Activated T-helper 2 cell treated with anti-CD3 and anti-CD28 coated beads, Interferon-gamma antibody, Interleukin-2, Interleukin-4, amounts not matched to agents 10 μg/mL and 5 μg/mL and 100 μg/mL, durations not matched to agents 14 hours and 24 hours and 36 hours (primary cell): ENCODE data around the gene APOLD1. TPM values are rescaled to one million over a fixed set of nuclear protein-coding genes. Genes with fewer than 3 reads are reported as not detected.
"Not testable (repeated sequence)": the region's sequence is repeated elsewhere in the genome, so short reads cannot be mapped to it uniquely, and the experiment has no call there.

Experiments used
- DNase-seq: peaks from one replicate; pipeline ENCODE4 v3.0.0; 2021; ENCODE audit warnings: low spot score
- H3K27ac Mint-ChIP-seq: one replicate; pipeline ENCODE4 v1.8.0; 2021; ENCODE audit warnings: mixed read lengths
- H3K27me3 Mint-ChIP-seq: one replicate; pipeline ENCODE4 v1.8.0; 2021; ENCODE audit warnings: low read depth, mixed read lengths
- H3K36me3 Mint-ChIP-seq: one replicate; pipeline ENCODE4 v1.8.0; 2021; ENCODE audit warnings: low read depth, mixed read lengths
- H3K4me1 Mint-ChIP-seq: one replicate; pipeline ENCODE4 v1.8.0; 2021; ENCODE audit warnings: low read depth, mixed read lengths
- H3K4me3 Mint-ChIP-seq: one replicate; pipeline ENCODE4 v1.8.0; 2021; ENCODE audit warnings: low read depth, mild to moderate bottlenecking, moderate library complexity, mixed read lengths
- H3K9me3 Mint-ChIP-seq: one replicate; pipeline ENCODE4 v1.8.0; 2021; ENCODE audit warnings: mixed read lengths
- intact Hi-C: fragments of 100-400 bp; cut with micrococcal nuclease; formaldehyde crosslinking; loops from one replicate; pipeline ENCODE4 v1.15.1; 2023
- total RNA-seq: library from RNA; stranded (reverse); gene quantifications from 2 replicates; pipeline ENCODE4 v1.2.3, GENCODE V29; 2022

APOLD1 gene
- total RNA-seq, 1 donor from 2014 or later, result 5.3 TPM

DNA sequence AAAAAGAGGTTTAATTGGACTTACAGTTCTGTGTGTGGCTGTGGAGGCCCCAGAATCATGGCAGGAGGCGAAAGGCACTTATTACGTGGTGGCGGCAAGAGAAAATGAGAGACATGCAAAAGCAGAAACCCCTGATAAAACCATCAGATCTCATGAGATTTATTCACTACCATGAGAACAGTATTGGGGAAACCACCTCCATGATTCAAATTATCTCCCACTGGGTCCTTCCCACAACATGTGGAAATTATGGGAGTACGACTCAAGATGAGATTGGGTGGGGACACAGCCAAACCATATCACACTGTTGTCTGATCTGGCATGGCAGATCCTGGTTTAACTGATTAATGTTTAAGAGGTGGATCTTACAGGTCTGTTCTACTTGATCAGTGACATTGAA is 33.2 kb downstream of the APOLD1 start:
- H3K27me3 Mint-ChIP-seq, result no peaks in the 10 kb centered on the region
- intact Hi-C loops, result no loop called here
- H3K36me3 Mint-ChIP-seq, result peaks cover 87% of the 10 kb centered on the region
- H3K9me3 Mint-ChIP-seq, result no peaks in the 10 kb centered on the region
- DNase-seq, result no peak
- peaks cover 40% of the 10 kb centered on the region for H3K4me1 Mint-ChIP-seq
- no peak overlapping the region for H3K4me3 Mint-ChIP-seq
- H3K27ac Mint-ChIP-seq, result no peak overlapping the region

DNA sequence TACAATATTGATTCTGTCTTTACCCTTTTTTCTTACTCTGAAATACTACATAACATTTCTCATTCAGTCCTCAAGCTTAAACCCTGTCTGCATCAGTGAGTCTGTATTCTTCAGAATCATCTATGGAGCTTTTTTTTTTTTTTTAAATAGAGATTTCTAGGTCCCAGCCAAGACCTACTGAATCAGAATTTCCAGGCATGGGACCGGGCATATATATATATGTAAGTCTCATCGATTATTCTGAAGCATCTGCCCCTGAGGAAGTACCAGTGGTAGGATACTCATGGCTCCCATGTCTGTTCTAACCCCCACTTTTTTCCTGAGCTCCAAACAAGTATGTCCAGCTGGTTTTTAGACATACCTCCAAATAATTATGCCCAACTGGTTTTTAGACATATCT is 33.8 kb downstream of the APOLD1 start:
- Mint-ChIP-seq H3K27ac (no peak overlapping the region), H3K4me3 (no peak overlapping the region)
- intact Hi-C loops, result no loop called here

DNA sequence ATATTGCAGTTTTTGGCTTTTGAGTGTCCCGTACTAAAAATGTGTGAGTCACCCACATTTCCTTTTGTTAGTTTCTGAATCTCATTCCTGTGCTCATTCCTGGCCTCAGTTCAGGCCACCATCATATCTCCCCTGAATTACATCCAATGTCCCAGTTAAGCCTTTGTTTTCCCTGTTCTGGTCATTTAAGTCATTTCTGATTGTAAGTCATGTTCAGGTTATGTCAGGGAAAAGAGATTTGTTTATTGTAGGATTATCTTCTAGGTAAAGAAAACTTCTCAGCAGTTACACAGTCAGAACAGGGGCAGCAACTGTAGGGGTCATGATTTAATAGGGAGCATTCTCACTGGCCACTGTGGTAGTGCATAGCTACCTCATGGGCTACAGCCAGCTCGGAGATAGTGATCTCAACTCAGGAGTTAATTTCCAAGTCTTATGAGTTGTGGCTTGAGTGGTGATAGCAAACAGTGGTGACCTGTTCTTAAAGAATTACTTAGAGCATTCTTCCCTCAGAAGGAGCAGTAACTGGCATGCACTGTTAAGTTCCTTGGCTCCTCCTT is 34.4 kb downstream of the APOLD1 start:
- H3K4me3 Mint-ChIP-seq, result no peak overlapping the region
- intact Hi-C loops, result no loop called here
- H3K36me3 Mint-ChIP-seq, result peaks cover 86% of the 10 kb centered on the region

More for the DNA sequence above, 33.8 kb downstream of the APOLD1 start:
- no peak for DNase-seq
- peaks cover 86% of the 10 kb centered on the region for H3K36me3 Mint-ChIP-seq
- peaks cover 36% of the 10 kb centered on the region for H3K4me1 Mint-ChIP-seq
- no peaks in the 10 kb centered on the region for H3K27me3 Mint-ChIP-seq
- H3K9me3 Mint-ChIP-seq, result no peaks in the 10 kb centered on the region

DNA sequence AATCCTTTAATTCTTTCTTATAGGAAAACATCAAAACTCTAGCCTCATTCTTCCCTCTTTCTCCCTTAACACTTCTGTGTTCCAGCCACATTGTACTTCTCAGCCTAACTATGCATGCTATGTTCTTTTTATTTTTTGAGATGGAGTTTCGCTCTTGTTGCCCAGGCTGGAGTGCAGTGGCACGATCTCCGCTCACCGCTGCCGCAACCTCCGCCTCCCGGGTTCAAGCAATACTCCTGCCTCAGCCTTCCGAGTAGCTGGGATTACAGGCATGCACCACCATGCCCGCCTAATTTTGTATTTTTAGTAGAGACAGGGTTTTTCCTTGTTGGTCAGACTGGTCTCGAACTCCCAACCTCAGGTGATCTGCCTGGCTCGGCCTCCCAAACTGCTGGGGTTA is 34.9 kb downstream of the APOLD1 start:
- H3K4me3 Mint-ChIP-seq, H3K9me3 Mint-ChIP-seq, H3K27me3 Mint-ChIP-seq, H3K27ac Mint-ChIP-seq, intact Hi-C loops, DNase-seq: not testable (repeated sequence)
- Mint-ChIP-seq H3K36me3 (peaks cover 89% of the 10 kb centered on the region), H3K4me1 (peaks cover 29% of the 10 kb centered on the region)

More for the DNA sequence above, 34.4 kb downstream of the APOLD1 start:
- no peak for DNase-seq
- Mint-ChIP-seq H3K27ac (no peak overlapping the region), H3K4me1 (peaks cover 31% of the 10 kb centered on the region), H3K27me3 (no peaks in the 10 kb centered on the region), H3K9me3 (no peaks in the 10 kb centered on the region)

DNA sequence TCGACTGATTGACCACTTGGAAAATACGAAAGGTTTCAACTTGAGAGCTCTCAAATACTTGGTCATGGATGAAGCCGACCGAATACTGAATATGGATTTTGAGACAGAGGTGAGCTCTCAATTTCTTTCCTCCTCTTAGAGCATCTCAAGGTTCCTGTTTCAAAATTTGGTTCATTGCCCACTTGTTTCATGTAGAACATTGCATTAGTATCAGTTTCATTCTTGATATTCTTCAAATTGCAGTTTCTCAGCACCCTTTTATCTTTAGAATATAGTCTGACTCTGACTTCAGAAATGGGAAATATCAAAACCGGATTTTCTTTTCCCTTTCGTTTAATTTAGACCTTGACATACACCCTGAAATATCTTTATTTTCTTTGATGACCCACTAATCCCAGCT is 36.5 kb downstream of the APOLD1 start:
- Mint-ChIP-seq H3K9me3 (no peaks in the 10 kb centered on the region), H3K36me3 (peaks cover 88% of the 10 kb centered on the region), H3K27ac (no peak overlapping the region), H3K4me1 (peaks cover 15% of the 10 kb centered on the region), H3K27me3 (no peaks in the 10 kb centered on the region), H3K4me3 (no peak overlapping the region)
- no peak for DNase-seq
- intact Hi-C loops, result no loop called here

DNA sequence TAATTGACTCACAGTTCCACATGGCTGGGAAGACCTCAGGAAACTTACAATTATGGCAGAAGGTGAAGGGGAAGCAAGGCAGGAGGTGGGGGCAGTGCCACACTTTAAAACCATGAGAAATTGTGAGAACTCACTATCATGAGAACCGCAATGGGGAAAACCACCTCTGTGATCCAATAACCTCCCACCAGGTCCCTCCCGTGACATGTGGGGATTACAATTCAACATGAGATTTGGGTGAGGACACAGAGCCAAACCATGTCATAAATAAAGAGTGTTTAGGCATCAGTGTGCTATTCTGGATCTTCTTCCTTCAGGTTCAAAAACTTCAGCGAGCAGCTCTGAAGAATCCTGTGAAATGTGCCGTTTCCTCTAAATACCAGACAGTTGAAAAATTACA is 37.4 kb downstream of the APOLD1 start:
- no peaks in the 10 kb centered on the region for H3K9me3 Mint-ChIP-seq
- intact Hi-C loops, result no loop called here
- DNase-seq, result no peak
- H3K4me3 Mint-ChIP-seq, result no peak overlapping the region
- H3K27ac Mint-ChIP-seq, result no peak overlapping the region
- H3K36me3 Mint-ChIP-seq, result peaks cover 87% of the 10 kb centered on the region
- H3K27me3 Mint-ChIP-seq, result no peaks in the 10 kb centered on the region
- H3K4me1 Mint-ChIP-seq, result peaks cover 13% of the 10 kb centered on the region

DNA sequence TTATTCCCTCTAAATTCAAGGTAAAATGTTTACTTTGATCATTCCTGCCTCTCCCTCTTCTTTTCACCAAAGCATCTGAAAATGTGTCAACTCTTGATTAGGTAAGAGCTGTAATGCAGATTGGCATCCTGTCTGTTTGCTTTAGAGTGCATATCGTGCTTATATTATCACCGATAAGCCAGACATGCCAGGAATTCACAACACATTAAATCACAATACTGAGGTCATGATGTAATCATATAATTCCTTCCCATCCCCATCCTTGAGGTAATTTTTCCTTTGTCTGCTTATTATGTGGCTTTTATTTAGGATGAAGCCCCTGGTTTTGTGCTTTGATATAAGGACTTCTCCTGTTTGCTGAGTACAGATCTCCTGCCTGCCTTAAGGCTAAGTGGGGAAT is 37.8 kb downstream of the APOLD1 start:
- no peak for DNase-seq
- H3K27ac Mint-ChIP-seq, result no peak overlapping the region
- no peaks in the 10 kb centered on the region for H3K27me3 Mint-ChIP-seq
- peaks cover 86% of the 10 kb centered on the region for H3K36me3 Mint-ChIP-seq
- H3K4me3 Mint-ChIP-seq, result no peak overlapping the region
- H3K9me3 Mint-ChIP-seq, result no peaks in the 10 kb centered on the region
- H3K4me1 Mint-ChIP-seq, result peaks cover 13% of the 10 kb centered on the region
- intact Hi-C loops, result no loop called here

DNA sequence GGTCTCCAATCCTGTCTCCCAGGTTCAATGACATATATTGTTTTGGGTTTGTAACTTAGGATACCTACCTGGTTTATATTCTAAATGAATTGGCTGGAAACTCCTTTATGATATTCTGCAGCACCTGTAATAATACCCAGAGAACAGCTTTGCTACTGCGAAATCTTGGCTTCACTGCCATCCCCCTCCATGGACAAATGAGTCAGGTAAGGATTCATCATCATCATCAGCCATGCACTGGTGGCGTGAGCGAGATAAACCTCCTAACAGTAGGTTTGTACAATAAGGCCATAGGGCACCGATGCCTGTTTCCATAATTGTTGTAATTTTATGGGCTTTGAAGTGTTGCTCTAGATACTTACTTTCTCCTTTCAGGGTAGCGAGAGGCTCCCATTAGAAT is 38.4 kb downstream of the APOLD1 start:
- DNase-seq, result no peak
- no peak overlapping the region for H3K27ac Mint-ChIP-seq
- H3K4me1 Mint-ChIP-seq, result peaks cover 10% of the 10 kb centered on the region
- intact Hi-C loops, result no loop called here
- H3K9me3 Mint-ChIP-seq, result no peaks in the 10 kb centered on the region
- H3K4me3 Mint-ChIP-seq, result no peak overlapping the region
- H3K27me3 Mint-ChIP-seq, result no peaks in the 10 kb centered on the region
- H3K36me3 Mint-ChIP-seq, result peaks cover 88% of the 10 kb centered on the region

DNA sequence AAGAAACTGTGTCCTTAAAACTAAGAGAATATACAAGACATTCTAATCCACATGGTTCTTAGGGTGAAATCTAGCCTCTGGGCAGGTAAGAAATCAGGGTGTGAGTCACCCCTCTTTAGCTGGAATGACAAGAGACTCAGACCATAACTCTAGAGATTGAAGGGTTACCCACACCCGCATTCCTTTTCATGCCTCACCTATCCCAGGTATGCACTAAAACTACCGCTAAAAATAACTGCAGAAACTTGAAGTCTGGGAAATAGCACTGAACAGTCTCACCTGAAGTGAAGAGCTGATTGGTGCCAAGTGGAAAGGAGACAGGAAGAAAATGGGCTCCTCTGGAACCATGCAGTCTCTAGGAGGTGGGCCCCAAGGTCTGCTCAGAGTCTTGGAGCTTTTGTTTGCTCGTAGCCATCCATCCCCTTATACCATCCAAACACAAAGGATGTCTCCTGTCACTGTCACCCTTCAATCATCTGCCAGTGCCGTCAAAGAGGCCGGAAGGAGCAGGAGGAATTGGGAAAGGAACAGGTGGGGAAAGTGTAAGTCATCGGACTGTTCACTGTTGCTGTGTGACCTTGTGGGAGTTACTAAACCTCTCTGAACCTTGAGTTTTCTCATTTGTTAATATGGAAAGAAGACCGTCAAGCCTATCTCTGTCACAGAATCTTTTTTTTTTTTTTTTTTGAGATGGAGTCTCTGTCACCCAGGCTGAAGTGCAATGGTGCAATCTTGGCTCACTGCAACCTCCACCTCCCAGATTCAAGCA is 50.1 kb downstream of the APOLD1 start:
- intact Hi-C loops, result loop anchor here (2.0 to 10.0 kb wide), 3 partner anchors 47 to 359 kb away; partner anchors contain the start of gene EMP1
- peaks cover 55% of the 10 kb centered on the region for H3K36me3 Mint-ChIP-seq
- DNase-seq, result no peak
- peaks cover 17% of the 10 kb centered on the region for H3K4me1 Mint-ChIP-seq
- H3K4me3 Mint-ChIP-seq, result no peak overlapping the region
- no peaks in the 10 kb centered on the region for H3K9me3 Mint-ChIP-seq
- H3K27me3 Mint-ChIP-seq, result no peaks in the 10 kb centered on the region
- H3K27ac Mint-ChIP-seq, result no peak overlapping the region

DNA sequence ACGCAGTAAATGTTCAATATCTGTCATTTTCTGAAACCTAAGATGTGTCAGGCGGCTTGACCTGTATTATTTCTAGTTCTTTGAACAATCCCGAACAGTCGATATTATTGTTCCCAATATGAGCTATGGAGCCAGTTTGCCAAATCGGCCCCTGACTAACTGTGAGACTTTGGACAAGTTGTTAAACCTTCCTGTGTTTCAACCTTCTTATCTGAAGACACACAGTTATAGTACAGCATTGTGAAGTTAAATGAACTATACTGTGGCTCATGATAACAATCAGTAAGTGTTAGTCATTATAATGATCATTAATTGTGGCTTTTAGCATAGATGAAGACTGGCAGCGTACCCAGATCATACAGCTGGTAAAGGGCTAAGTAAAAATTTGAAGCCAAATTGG is 51.1 kb downstream of the APOLD1 start:
- intact Hi-C loops, result loop anchor here (2.0 to 10.0 kb wide), 3 partner anchors 48 to 358 kb away; partner anchors contain the start of gene EMP1
- H3K36me3 Mint-ChIP-seq, result peaks cover 47% of the 10 kb centered on the region
- peaks cover 17% of the 10 kb centered on the region for H3K4me1 Mint-ChIP-seq
- H3K9me3 Mint-ChIP-seq, result no peaks in the 10 kb centered on the region
- no peak overlapping the region for H3K27ac Mint-ChIP-seq
- no peaks in the 10 kb centered on the region for H3K27me3 Mint-ChIP-seq
- DNase-seq, result no peak
- no peak overlapping the region for H3K4me3 Mint-ChIP-seq

DNA sequence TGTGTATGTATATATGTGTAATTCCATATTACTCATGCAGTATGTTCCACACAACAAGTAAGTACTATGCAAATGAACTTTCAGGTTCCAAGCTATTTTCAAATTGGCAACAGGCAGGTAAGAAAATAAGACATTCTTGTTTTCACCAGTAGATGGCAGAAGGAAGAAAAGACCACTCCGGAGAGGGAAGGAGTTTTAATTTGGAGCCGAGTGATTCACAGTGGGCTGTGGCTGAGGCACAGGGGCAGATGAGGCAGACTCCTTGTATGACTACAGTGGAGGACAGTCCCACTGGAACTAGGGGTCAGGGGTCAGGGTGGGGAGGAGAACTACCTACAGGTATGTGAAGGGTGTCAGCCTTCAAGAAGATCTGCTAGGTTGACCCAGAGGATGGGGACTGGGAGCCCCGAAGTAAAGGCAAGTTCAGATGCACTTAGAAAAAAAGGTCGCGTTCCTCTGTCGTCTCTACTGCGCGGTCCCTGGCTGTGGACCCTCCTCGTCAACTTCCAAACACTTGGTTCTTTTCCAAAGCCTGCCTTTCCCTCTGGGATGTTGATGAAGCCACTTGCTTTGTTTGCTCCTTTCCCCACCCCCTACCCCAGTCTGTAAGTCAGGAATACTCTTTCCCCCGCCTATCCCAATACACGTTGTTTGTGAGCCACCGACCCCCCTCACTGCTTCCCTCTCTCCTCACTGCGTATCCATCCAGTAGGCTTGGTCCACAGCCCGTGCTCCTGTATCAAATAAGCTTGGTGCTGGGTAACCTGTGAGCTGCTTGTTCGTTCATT is 51.8 kb downstream of the APOLD1 start:
- H3K27ac Mint-ChIP-seq, result peak overlapping the region; percentile 60
- H3K9me3 Mint-ChIP-seq, result no peaks in the 10 kb centered on the region
- no peak overlapping the region for H3K4me3 Mint-ChIP-seq
- DNase-seq, result no peak
- no peaks in the 10 kb centered on the region for H3K27me3 Mint-ChIP-seq
- H3K36me3 Mint-ChIP-seq, result peaks cover 42% of the 10 kb centered on the region
- intact Hi-C loops, result loop anchor here (2.0 to 10.0 kb wide), 3 partner anchors 48 to 358 kb away; partner anchors contain the start of gene EMP1
- peaks cover 17% of the 10 kb centered on the region for H3K4me1 Mint-ChIP-seq

DNA sequence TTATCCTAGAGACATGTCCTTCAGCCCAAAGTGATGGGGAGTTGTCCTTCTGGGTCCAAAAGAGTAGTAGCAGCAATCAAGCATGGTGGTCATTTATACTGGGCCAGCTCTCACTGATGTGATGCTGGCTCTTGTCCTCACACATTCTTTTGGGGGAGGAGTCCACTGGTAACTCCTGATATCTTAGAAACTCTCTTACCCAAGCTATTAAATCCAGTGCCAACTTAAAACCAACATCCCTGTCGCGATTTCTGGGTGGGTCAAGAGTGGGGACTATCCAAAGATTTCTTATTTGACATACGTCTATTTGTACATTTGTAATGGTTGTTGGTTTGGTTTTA is 52.3 kb downstream of the APOLD1 start:
- intact Hi-C loops, result loop anchor here (2.0 to 10.0 kb wide), 3 partner anchors 49 to 357 kb away; partner anchors contain the start of gene EMP1
- H3K4me1 Mint-ChIP-seq, result peaks cover 17% of the 10 kb centered on the region
- DNase-seq, result no peak
- no peaks in the 10 kb centered on the region for H3K9me3 Mint-ChIP-seq
- H3K4me3 Mint-ChIP-seq, result no peak overlapping the region
- no peak overlapping the region for H3K27ac Mint-ChIP-seq
- no peaks in the 10 kb centered on the region for H3K27me3 Mint-ChIP-seq
- peaks cover 36% of the 10 kb centered on the region for H3K36me3 Mint-ChIP-seq

DNA sequence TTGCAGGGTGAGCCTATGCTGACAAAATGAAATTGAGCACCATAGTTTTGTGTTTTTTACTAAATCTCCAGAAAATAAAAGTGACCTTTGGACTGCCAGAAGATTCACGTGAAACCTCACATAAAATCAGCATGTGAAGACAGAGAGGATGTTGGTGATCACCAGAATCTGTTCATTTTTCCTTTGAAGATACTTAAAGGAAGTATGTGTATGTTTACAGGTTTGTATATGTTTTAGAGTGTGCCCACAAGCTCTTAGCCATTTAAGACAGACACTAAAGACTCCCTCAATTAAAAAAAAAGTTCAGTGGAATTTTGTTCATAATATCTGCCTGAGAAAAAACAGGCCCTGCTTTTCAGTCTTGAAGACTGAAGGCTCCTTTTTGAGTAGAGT is 53.5 kb downstream of the APOLD1 start:
- intact Hi-C loops, result loop anchor here (5.0 to 10.0 kb wide), 2 partner anchors 58 to 356 kb away; partner anchors contain the start of gene EMP1
- Mint-ChIP-seq H3K9me3 (no peaks in the 10 kb centered on the region), H3K27me3 (no peaks in the 10 kb centered on the region), H3K4me3 (no peak overlapping the region), H3K36me3 (peaks cover 27% of the 10 kb centered on the region), H3K27ac (peak overlapping the region; percentile 43), H3K4me1 (peaks cover 17% of the 10 kb centered on the region)
- no peak for DNase-seq
